Skeletal muscle tissue (tissue), 1 donor: ENCODE data around the gene CCDC63. TPM values are rescaled to one million over a fixed set of nuclear protein-coding genes. Genes with fewer than 3 reads are reported as not detected.

ENCODE experiments used
- total RNA-seq: library from RNA; depleted of rRNA; stranded (reverse); fragments of >200 nt; gene quantifications from one replicate; pipeline ENCODE4 v1.2.3, GENCODE V29; 2014

Gene CCDC63
- total RNA-seq, 1 donor from 2014 or later, result not detected

Other genes starting within 250 kb of the CCDC63 start
- 14.1 TPM for gene TCTN1, start 232.9 kb upstream of the CCDC63 start, total RNA-seq
- gene HVCN1, start 157.9 kb upstream of the CCDC63 start, total RNA-seq, result 5.2 TPM
- 103 TPM for gene PPP1CC, start 104.1 kb upstream of the CCDC63 start, total RNA-seq
- 140 TPM for gene MYL2, start 73.6 kb downstream of the CCDC63 start, total RNA-seq
- gene CUX2, start 187.2 kb downstream of the CCDC63 start, total RNA-seq, result under 0.01 TPM